Loucy (cell line): Measurements from ENCODE around the gene SPATA21.

Experiments
- H2AFZ ChIP-seq: fragments of 200-600 bp; sonication (generic); 2 replicates; pipeline ENCODE4 v1.6.0; 2016; ENCODE audit warnings: antibody characterized with exemption, mild to moderate bottlenecking, low read length, moderate library complexity
- H3F3A ChIP-seq: fragments of 200-600 bp; 2 replicates; pipeline ENCODE4 v1.6.0; 2016; ENCODE audit warnings: antibody characterized with exemption, low read depth, mild to moderate bottlenecking
- H3K27me3 ChIP-seq: fragments of 200-600 bp; sonication (generic); 2 replicates; pipeline ENCODE4 v1.6.1; 2014; ENCODE audit warnings: low read length, mild to moderate bottlenecking; ENCODE audit not compliant: insufficient read depth, poor library complexity, severe bottlenecking
- H3K36me3 ChIP-seq: fragments of 200-600 bp; sonication (generic); 2 replicates; pipeline ENCODE4 v1.6.1; 2016; ENCODE audit warnings: low read length; ENCODE audit not compliant: insufficient read depth
- H3K4me1 ChIP-seq: fragments of 200-600 bp; sonication (generic); 2 replicates; pipeline ENCODE4 v1.5.1; 2014; ENCODE audit warnings: low read length, mild to moderate bottlenecking; ENCODE audit not compliant: insufficient read depth, poor library complexity, severe bottlenecking
- H3K4me2 ChIP-seq: fragments of 200-600 bp; sonication (generic); 2 replicates; pipeline ENCODE4 v1.6.0; 2014; ENCODE audit warnings: antibody characterized with exemption, low read length, low read depth, mild to moderate bottlenecking; ENCODE audit not compliant: poor library complexity, severe bottlenecking
- H3K4me3 ChIP-seq: fragments of 200-600 bp; sonication (generic); 2 replicates; pipeline ENCODE4 v1.5.1; 2014; ENCODE audit warnings: low read length, mild to moderate bottlenecking, mixed read lengths; ENCODE audit not compliant: poor library complexity, severe bottlenecking
- H3K79me2 ChIP-seq: fragments of 200-600 bp; sonication (generic); 2 replicates; pipeline ENCODE4 v1.6.1; 2014; ENCODE audit warnings: low read length; ENCODE audit not compliant: insufficient read depth
- H3K9ac ChIP-seq: fragments of 200-600 bp; sonication (generic); 2 replicates; pipeline ENCODE4 v1.6.0; 2014; ENCODE audit warnings: mild to moderate bottlenecking, low read depth, low read length, moderate library complexity; ENCODE audit not compliant: poor library complexity, severe bottlenecking
- H3K9me2 ChIP-seq: fragments of 200-600 bp; sonication (generic); replicated peaks from 2 replicates; pipeline ENCODE4 v1.6.1; 2016; ENCODE audit warnings: low read depth, low read length, mixed read lengths
- H3K9me3 ChIP-seq: fragments of 200-600 bp; sonication (generic); 2 replicates; pipeline ENCODE4 v1.6.1; 2014; ENCODE audit warnings: mild to moderate bottlenecking, antibody characterized with exemption, low read length, low read depth; ENCODE audit not compliant: insufficient read depth
- H4K20me1 ChIP-seq: fragments of 200-600 bp; sonication (generic); 2 replicates; pipeline ENCODE4 v1.6.0; 2014; ENCODE audit warnings: antibody characterized with exemption, low read length, mild to moderate bottlenecking; ENCODE audit not compliant: insufficient read depth, poor library complexity, severe bottlenecking
- EZH2phosphoT487 ChIP-seq: fragments of 200-600 bp; IDR thresholded peaks from 2 replicates; pipeline ENCODE4 v1.6.1; 2018; ENCODE audit warnings: antibody characterized with exemption, mild to moderate bottlenecking, moderate library complexity, borderline replicate concordance
- TF ChIP-seq, protein P1 (sequence below): fragments of 200-600 bp; sonication (generic); conservative IDR thresholded peaks from 2 replicates; pipeline ENCODE4 v1.5.1; 2014; ENCODE audit warnings: mild to moderate bottlenecking, antibody characterized with exemption, low read length

Gene SPATA21

DNA sequence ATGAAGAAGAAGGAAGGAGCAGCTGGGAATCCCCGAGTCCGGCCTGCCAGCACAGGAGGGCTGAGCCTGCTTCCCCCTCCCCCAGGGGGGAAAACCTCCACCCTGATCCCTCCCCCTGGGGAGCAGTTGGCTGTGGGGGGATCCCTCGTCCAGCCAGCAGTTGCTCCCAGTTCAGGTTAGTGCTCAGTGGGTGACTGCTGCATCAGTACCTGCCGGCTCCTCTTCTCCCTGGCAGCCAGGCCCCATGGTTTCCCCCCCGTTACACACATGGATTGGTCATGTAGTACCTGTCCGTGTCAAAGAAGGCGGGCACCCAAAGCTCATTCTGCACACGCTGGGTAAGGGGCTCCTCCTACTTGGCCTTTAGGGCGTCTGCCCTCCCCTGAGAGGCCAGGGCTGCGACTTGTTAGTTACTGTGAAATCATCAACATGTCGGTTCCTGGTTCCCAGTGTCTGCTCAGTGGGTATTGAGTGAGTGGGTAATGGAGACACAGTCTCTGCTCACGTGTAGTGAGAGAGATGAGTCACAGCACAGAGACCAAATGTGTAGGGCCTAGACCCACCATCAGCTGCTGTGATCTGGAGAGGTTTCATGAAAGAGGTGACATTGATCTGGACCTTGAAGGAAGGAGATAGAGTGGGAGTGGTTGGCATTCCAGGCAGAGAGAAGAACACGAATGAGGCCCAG lies 14.8 kb upstream of the SPATA21 start:
- Histone ChIP-seq H3K4me3 (no peak overlapping the region), H3K9ac (no peak overlapping the region), H3K4me1 (no peaks in the 10 kb centered on the region), H3K9me2 (no peaks in the 10 kb centered on the region), H3K27me3 (no peaks in the 10 kb centered on the region), H2AFZ (no peak overlapping the region), H3K9me3 (no peaks in the 10 kb centered on the region), H3K79me2 (peaks cover 5% of the 10 kb centered on the region; the same call in 1 of the 2 replicates), H3K4me2 (no peak overlapping the region), H3K36me3 (peaks cover 81% of the 10 kb centered on the region; the same call in 1 of the 2 replicates), H3F3A (no peaks in the 10 kb centered on the region), H4K20me1 (no peaks in the 10 kb centered on the region)
- TF ChIP-seq, protein P1, sequence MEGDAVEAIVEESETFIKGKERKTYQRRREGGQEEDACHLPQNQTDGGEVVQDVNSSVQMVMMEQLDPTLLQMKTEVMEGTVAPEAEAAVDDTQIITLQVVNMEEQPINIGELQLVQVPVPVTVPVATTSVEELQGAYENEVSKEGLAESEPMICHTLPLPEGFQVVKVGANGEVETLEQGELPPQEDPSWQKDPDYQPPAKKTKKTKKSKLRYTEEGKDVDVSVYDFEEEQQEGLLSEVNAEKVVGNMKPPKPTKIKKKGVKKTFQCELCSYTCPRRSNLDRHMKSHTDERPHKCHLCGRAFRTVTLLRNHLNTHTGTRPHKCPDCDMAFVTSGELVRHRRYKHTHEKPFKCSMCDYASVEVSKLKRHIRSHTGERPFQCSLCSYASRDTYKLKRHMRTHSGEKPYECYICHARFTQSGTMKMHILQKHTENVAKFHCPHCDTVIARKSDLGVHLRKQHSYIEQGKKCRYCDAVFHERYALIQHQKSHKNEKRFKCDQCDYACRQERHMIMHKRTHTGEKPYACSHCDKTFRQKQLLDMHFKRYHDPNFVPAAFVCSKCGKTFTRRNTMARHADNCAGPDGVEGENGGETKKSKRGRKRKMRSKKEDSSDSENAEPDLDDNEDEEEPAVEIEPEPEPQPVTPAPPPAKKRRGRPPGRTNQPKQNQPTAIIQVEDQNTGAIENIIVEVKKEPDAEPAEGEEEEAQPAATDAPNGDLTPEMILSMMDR = no peak
- no peak for TF ChIP-seq EZH2phosphoT487

DNA sequence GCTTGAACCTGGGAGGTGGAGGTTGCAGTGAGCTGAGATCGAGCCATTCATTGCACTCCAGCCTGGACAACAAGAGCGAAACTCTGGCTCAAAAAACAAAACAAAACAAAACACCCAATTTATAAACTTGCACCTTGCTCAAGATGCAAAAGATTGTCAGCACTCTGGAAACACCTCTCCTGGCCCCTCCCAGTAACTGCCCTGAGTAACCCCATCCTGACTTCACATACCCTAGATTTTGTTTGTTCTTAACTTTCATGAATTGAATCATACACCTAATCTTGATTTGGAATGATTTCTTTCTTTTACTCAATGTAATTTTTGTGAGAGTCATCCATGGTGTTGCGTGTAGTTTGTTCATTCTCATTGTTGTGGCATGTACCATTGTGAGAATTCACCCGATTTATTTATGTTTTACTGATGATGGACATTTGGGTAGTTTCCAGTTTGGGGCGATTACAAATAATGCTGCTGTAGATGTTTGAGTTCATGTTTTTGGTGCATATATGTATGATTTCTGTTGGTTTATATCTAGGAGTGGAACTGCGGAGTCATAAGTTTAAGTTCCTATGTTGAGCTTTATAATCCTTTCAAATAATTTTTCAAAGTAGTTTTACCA lies 13.7 kb upstream of the SPATA21 start:
- TF ChIP-seq, protein P1 = no peak
- no peak for TF ChIP-seq EZH2phosphoT487
- Histone ChIP-seq H4K20me1 (no peaks in the 10 kb centered on the region), H3F3A (no peaks in the 10 kb centered on the region), H3K9me3 (no peaks in the 10 kb centered on the region), H3K27me3 (no peaks in the 10 kb centered on the region), H3K9ac (no peak overlapping the region), H3K36me3 (peaks cover 72% of the 10 kb centered on the region; the same call in 1 of the 2 replicates), H3K79me2 (peaks cover 5% of the 10 kb centered on the region; the same call in 1 of the 2 replicates), H2AFZ (no peak overlapping the region), H3K4me2 (no peak overlapping the region), H3K4me1 (no peaks in the 10 kb centered on the region), H3K4me3 (no peak overlapping the region), H3K9me2 (no peaks in the 10 kb centered on the region)

DNA sequence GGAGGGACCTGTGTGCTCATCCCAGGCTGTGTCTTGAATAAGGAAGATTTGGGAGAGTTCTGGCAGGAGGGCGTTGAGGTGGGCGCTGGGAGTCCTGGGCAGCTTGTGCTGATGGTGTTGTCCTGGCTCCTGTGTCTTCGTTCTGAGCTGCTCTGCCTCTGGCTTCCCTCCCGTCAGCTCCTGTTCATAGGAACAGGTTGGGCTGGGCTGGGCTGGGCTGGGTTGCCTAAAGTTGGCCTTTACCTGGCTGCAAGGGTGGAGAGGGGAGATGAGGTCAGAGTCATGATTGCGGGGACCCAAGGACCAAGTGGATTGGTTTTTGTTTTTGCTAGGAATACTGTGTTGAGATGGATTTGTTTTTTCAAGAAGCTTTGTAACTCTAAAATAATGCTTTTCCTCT lies 12.4 kb upstream of the SPATA21 start:
- Histone ChIP-seq H4K20me1 (no peaks in the 10 kb centered on the region), H3K36me3 (peaks cover 60% of the 10 kb centered on the region; the same call in 1 of the 2 replicates), H3K4me3 (no peak overlapping the region), H3K27me3 (no peaks in the 10 kb centered on the region), H2AFZ (no peak overlapping the region), H3K9me3 (no peaks in the 10 kb centered on the region), H3K79me2 (peaks cover 5% of the 10 kb centered on the region; the same call in 1 of the 2 replicates), H3K4me2 (no peak overlapping the region), H3K9me2 (no peaks in the 10 kb centered on the region), H3F3A (no peaks in the 10 kb centered on the region), H3K4me1 (no peaks in the 10 kb centered on the region), H3K9ac (no peak overlapping the region)
- TF ChIP-seq, protein P1 = no peak
- no peak for TF ChIP-seq EZH2phosphoT487
